Immature natural killer cell (primary cell): Measurements from ENCODE around the gene IRF2BP2. TPM values are rescaled to one million over a fixed set of nuclear protein-coding genes. Genes with fewer than 3 reads are reported as not detected.

Experiments used
- polyA plus RNA-seq, 3 donors: library from polyadenylated mRNA; unstranded; fragments of 300-500 nt; fragmentation: Illumina TruSeq; gene quantifications; one replicate each; pipeline ENCODE4 v1.2.3, GENCODE V29; 2021

The IRF2BP2 gene
- polyA plus RNA-seq, 3 donors from 2014 or later, result 19.1 to 28.2 (median 26.4) TPM

Other genes starting within 250 kb of the IRF2BP2 start
- gene COA6, start 236.7 kb downstream of the IRF2BP2 start, polyA plus RNA-seq, result 10 to 100 TPM; 20.3 to 41.0 (median 34.8) TPM
- gene TARBP1, start 131.0 kb downstream of the IRF2BP2 start, polyA plus RNA-seq, result 10 to 100 TPM in 1 of 3 donors, 1 to 10 TPM in 2; 4.7 to 11.1 (median 7.0) TPM